Measurements from ENCODE around the gene PCBD1. TPM values are rescaled to one million over a fixed set of nuclear protein-coding genes. Genes with fewer than 3 reads are reported as not detected.

The PCBD1 gene
- polyA plus RNA-seq, 3 donors, result 18.0 to 28.3 (median 21.3) TPM

DNA sequence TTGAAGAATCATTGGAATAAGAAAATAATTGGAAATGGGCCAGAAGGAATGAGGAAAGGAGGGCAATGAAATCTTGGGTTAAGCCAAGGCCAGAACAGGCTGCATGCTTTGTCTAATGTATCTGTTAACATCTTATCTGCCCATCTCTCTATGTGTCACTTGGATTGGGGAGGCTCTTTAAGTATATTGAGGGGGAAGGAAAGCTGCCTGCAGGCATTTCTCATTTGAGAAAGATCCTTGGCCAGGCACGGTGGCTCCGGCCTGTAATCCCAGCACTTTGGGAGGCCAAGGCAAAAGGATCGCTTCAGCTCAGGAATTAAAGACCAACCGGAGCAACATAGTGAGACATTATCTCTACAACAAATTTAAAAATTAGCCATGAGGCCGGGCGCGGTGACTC is 14.3 kb downstream of the PCBD1 start:
- Mint-ChIP-seq H3K4me1 (no peaks in the 10 kb centered on the region), H3K36me3 (peaks cover 80 to 81% of the 10 kb centered on the region in 2 donors), H3K27ac (no peak overlapping the region), H3K9me3 (no peaks in the 10 kb centered on the region), H3K27me3 (ENCODE audit: low read depth in 3 of 3) (peaks cover 0 to 4% (median 0%) of the 10 kb centered on the region in 3 donors), H3K4me3 (no peak overlapping the region)
- DNase-seq, result no peak
- peaks cover 53 to 96% of the 10 kb centered on the region in 2 donors for H3K36me3 ChIP-seq (replicated peaks in 1 of 2; ENCODE audit: control insufficient read depth in 1 of 2, insufficient read depth in 2 of 2, low read length in 2 of 2)
- H3K4me1 ChIP-seq (ENCODE audit: control insufficient read depth in 1 of 2, insufficient read depth in 2 of 2, low read length in 2 of 2), result no peaks in the 10 kb centered on the region
- H3K4me3 ChIP-seq (replicated peaks in 1 of 3; ENCODE audit: low read depth in 2 of 3, low read length in 3 of 3), result no peak overlapping the region
- H4K20me1 ChIP-seq (ENCODE audit: insufficient read depth, low read length), result no peaks in the 10 kb centered on the region
- no peak overlapping the region for H2AFZ ChIP-seq (ENCODE audit: insufficient read depth, low read depth, low read length, poor library complexity, severe bottlenecking)
- H3K4me2 ChIP-seq (replicated peaks; ENCODE audit: extremely low read depth, low read length, poor library complexity, severe bottlenecking), result no peak overlapping the region
- intact Hi-C loops (cut with micrococcal nuclease), result no loop called here
- no peaks in the 10 kb centered on the region for H3K79me2 ChIP-seq (ENCODE audit: insufficient read depth, low read length)
- no peaks in the 10 kb centered on the region for H3K27me3 ChIP-seq (ENCODE audit: control insufficient read depth in 2 of 2, insufficient read depth in 2 of 2, low read length in 2 of 2)
- H3K27ac ChIP-seq (ENCODE audit: low read depth in 1 of 2, low read length in 2 of 2), result no peak overlapping the region
- TF ChIP-seq, protein P1, sequence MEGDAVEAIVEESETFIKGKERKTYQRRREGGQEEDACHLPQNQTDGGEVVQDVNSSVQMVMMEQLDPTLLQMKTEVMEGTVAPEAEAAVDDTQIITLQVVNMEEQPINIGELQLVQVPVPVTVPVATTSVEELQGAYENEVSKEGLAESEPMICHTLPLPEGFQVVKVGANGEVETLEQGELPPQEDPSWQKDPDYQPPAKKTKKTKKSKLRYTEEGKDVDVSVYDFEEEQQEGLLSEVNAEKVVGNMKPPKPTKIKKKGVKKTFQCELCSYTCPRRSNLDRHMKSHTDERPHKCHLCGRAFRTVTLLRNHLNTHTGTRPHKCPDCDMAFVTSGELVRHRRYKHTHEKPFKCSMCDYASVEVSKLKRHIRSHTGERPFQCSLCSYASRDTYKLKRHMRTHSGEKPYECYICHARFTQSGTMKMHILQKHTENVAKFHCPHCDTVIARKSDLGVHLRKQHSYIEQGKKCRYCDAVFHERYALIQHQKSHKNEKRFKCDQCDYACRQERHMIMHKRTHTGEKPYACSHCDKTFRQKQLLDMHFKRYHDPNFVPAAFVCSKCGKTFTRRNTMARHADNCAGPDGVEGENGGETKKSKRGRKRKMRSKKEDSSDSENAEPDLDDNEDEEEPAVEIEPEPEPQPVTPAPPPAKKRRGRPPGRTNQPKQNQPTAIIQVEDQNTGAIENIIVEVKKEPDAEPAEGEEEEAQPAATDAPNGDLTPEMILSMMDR (IDR thresholded peaks at IDR 0.05), result no peak
- 67% methylated on average over 3 of the region's 7 CpGs for WGBS (ENCODE audit: insufficient coverage)
- H3K9me3 ChIP-seq (replicated peaks in 1 of 2; ENCODE audit: control insufficient read depth in 1 of 2, insufficient read depth in 1 of 2, low read length in 2 of 2), result no peaks in the 10 kb centered on the region
- no peak overlapping the region for H3K9ac ChIP-seq (ENCODE audit: insufficient read depth, low read length, poor library complexity, severe bottlenecking)

DNA sequence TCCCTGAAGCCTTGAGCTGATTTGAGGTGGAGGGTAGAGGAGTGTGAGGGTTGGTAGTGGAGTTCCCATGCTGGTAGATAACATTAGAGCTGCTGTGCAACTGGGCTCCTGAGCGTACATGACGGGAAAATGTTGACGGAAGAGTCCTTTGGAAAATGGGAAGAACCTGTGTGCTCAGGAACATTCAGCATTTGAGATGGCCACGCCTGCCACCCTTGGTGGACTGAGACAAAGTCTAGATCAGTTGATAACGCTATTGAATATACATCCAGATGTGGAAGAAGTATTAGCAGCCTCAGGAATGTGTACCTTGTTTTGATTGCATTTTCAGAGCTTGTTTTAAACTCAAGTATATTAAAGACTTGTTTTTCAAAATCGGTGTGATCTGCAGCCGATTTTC is 16.1 kb downstream of the PCBD1 start:
- no peaks in the 10 kb centered on the region for H3K9me3 Mint-ChIP-seq
- Histone ChIP-seq H3K4me3 (replicated peaks in 1 of 3; ENCODE audit: low read depth in 2 of 3, low read length in 3 of 3) (no peak overlapping the region), H3K4me2 (replicated peaks; ENCODE audit: extremely low read depth, low read length, poor library complexity, severe bottlenecking) (no peak overlapping the region), H3K27ac (ENCODE audit: low read depth in 1 of 2, low read length in 2 of 2) (no peak overlapping the region), H2AFZ (ENCODE audit: insufficient read depth, low read depth, low read length, poor library complexity, severe bottlenecking) (no peak overlapping the region), H3K9me3 (replicated peaks in 1 of 2; ENCODE audit: control insufficient read depth in 1 of 2, insufficient read depth in 1 of 2, low read length in 2 of 2) (no peaks in the 10 kb centered on the region), H3K9ac (ENCODE audit: insufficient read depth, low read length, poor library complexity, severe bottlenecking) (no peak overlapping the region), H4K20me1 (ENCODE audit: insufficient read depth, low read length) (no peaks in the 10 kb centered on the region), H3K79me2 (ENCODE audit: insufficient read depth, low read length) (no peaks in the 10 kb centered on the region), H3K36me3 (replicated peaks in 1 of 2; ENCODE audit: control insufficient read depth in 1 of 2, insufficient read depth in 2 of 2, low read length in 2 of 2) (peaks cover 45 to 85% of the 10 kb centered on the region in 2 donors), H3K4me1 (ENCODE audit: control insufficient read depth in 1 of 2, insufficient read depth in 2 of 2, low read length in 2 of 2) (peaks cover 0 to 3% of the 10 kb centered on the region in 2 donors), H3K27me3 (ENCODE audit: control insufficient read depth in 2 of 2, insufficient read depth in 2 of 2, low read length in 2 of 2) (no peaks in the 10 kb centered on the region)
- H3K27me3 Mint-ChIP-seq (ENCODE audit: low read depth in 3 of 3), result peaks cover 0 to 4% (median 0%) of the 10 kb centered on the region in 3 donors
- TF ChIP-seq, protein P1 (IDR thresholded peaks at IDR 0.05), result no peak
- H3K27ac Mint-ChIP-seq, result no peak overlapping the region
- H3K36me3 Mint-ChIP-seq, result peaks cover 76 to 78% of the 10 kb centered on the region in 2 donors
- H3K4me1 Mint-ChIP-seq, result peaks cover 3% of the 10 kb centered on the region
- WGBS (ENCODE audit: insufficient coverage), result 98% methylated on average over 5 of the region's 7 CpGs
- H3K4me3 Mint-ChIP-seq, result no peak overlapping the region
- no peak for DNase-seq
- intact Hi-C loops (cut with micrococcal nuclease), result no loop called here
